Gastrocnemius medialis (tissue), 4 donors: Measurements from ENCODE around the gene GPC2.

Source experiments
- CTCF ChIP-seq, 5 experiments: fragments of 450-650 bp in 3 of 5; fragments of 200-600 bp in 2 of 5; sonication (generic) in 2 of 5; IDR thresholded peaks in 4 of 5; conservative IDR thresholded peaks in 1 of 5; 1 replicate in 4 of 5; 2 replicates in 1 of 5; pipeline ENCODE4 v1.5.1; 2016 to 2019; ENCODE audit warnings: antibody characterized with exemption in 5 of 5, mild to moderate bottlenecking in 3 of 5, moderate library complexity in 3 of 5
- POLR2A ChIP-seq, 2 donors: fragments of 450-650 bp; IDR thresholded peaks; one replicate each; pipeline ENCODE4 v1.6.1; 2017; ENCODE audit warnings: antibody characterized with exemption in 2 of 2, mild to moderate bottlenecking in 2 of 2, moderate library complexity in 2 of 2

- TF ChIP-seq POLR2A (IDR thresholded peaks at IDR 0.05), result no peak
- TF ChIP-seq CTCF (IDR thresholded peaks at IDR 0.05 in 4 of 5, conservative IDR thresholded peaks at IDR 0.05 in 1 of 5), result no peak
Measured at GRCh38 chr7:100137851-100138760, 39.1 kb downstream of the GPC2 start.
